DND-41 (cell line): Measurements from ENCODE around the gene EGR1.

Experiments used
- ATAC-seq: fragments of 200-7000 bp; cut with Tn5 transposase; 3 replicates; pipeline ENCODE4 v1.9.1; 2021; ENCODE audit warnings: low read depth; ENCODE audit not compliant: insufficient read depth
- DNase-seq: peaks from one replicate; pipeline ENCODE4 v3.0.0-alpha.2; 2020
- H2AFZ ChIP-seq: 2 replicates; pipeline ENCODE4 v1.6.0; 2012; ENCODE audit warnings: low read depth, low read length
- H3K27ac ChIP-seq: 2 replicates; pipeline ENCODE4 v1.5.1; 2012; ENCODE audit warnings: low read length, inconsistent platforms
- H3K27me3 ChIP-seq: fragments of 200-600 bp; sonication (generic); 2 replicates; pipeline ENCODE4 v1.6.0; 2012; ENCODE audit warnings: low read length, mild to moderate bottlenecking, inconsistent platforms; ENCODE audit not compliant: insufficient read depth, poor library complexity
- H3K36me3 ChIP-seq: 2 replicates; pipeline ENCODE4 v1.5.1; 2012; ENCODE audit warnings: low read length, inconsistent platforms; ENCODE audit not compliant: insufficient read depth
- H3K4me1 ChIP-seq: 2 replicates; pipeline ENCODE4 v1.5.1; 2012; ENCODE audit warnings: mild to moderate bottlenecking, low read length; ENCODE audit not compliant: insufficient read depth
- H3K4me2 ChIP-seq: 2 replicates; pipeline ENCODE4 v1.6.0; 2012; ENCODE audit warnings: mild to moderate bottlenecking, moderate library complexity, low read length, inconsistent platforms; ENCODE audit not compliant: insufficient read depth
- H3K4me3 ChIP-seq, 2 experiments: fragments of 200-600 bp in 1 of 2; shearing (Covaris generic) in 1 of 2; 2 replicates each; pipeline ENCODE4 v1.5.1; 2012 to 2016; ENCODE audit warnings: inconsistent platforms in 2 of 2, low read length in 2 of 2, mild to moderate bottlenecking in 2 of 2, low read depth in 1 of 2, moderate library complexity in 1 of 2
- H3K79me2 ChIP-seq: 2 replicates; pipeline ENCODE4 v1.6.0; 2012; ENCODE audit warnings: low read length, inconsistent platforms; ENCODE audit not compliant: insufficient read depth
- H3K9ac ChIP-seq: 2 replicates; pipeline ENCODE4 v1.6.0; 2012; ENCODE audit warnings: low read depth, mild to moderate bottlenecking, inconsistent platforms, low read length, moderate library complexity
- H3K9me3 ChIP-seq: 2 replicates; pipeline ENCODE4 v1.5.1; 2012; ENCODE audit warnings: low read length, moderate library complexity, mild to moderate bottlenecking, inconsistent platforms; ENCODE audit not compliant: insufficient read depth, severe bottlenecking
- H4K20me1 ChIP-seq: 2 replicates; pipeline ENCODE4 v1.6.0; 2012; ENCODE audit warnings: low read length; ENCODE audit not compliant: insufficient read depth
- EZH2 ChIP-seq: IDR thresholded peaks from 3 replicates; pipeline ENCODE4 v1.6.1; 2012; ENCODE audit warnings: borderline replicate concordance, low read depth, mild to moderate bottlenecking, moderate library complexity, low read length, inconsistent platforms; ENCODE audit not compliant: severe bottlenecking
- TF ChIP-seq, protein P1 (sequence below): IDR thresholded peaks from 2 replicates; pipeline ENCODE4 v1.5.1; 2012; ENCODE audit warnings: borderline replicate concordance, low read length, moderate library complexity, mild to moderate bottlenecking; ENCODE audit not compliant: poor library complexity, severe bottlenecking; ENCODE audit errors: extremely low read depth

The EGR1 gene

DNA sequence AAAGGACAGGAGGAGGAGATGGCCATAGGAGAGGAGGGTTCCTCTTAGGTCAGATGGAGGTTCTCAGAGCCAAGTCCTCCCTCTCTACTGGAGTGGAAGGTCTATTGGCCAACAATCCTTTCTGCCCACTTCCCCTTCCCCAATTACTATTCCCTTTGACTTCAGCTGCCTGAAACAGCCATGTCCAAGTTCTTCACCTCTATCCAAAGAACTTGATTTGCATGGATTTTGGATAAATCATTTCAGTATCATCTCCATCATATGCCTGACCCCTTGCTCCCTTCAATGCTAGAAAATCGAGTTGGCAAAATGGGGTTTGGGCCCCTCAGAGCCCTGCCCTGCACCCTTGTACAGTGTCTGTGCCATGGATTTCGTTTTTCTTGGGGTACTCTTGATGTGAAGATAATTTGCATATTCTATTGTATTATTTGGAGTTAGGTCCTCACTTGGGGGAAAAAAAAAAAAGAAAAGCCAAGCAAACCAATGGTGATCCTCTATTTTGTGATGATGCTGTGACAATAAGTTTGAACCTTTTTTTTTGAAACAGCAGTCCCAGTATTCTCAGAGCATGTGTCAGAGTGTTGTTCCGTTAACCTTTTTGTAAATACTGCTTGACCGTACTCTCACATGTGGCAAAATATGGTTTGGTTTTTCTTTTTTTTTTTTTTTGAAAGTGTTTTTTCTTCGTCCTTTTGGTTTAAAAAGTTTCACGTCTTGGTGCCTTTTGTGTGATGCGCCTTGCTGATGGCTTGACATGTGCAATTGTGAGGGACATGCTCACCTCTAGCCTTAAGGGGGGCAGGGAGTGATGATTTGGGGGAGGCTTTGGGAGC lies 3.1 kb downstream of the EGR1 start:
- TF ChIP-seq, protein P1, sequence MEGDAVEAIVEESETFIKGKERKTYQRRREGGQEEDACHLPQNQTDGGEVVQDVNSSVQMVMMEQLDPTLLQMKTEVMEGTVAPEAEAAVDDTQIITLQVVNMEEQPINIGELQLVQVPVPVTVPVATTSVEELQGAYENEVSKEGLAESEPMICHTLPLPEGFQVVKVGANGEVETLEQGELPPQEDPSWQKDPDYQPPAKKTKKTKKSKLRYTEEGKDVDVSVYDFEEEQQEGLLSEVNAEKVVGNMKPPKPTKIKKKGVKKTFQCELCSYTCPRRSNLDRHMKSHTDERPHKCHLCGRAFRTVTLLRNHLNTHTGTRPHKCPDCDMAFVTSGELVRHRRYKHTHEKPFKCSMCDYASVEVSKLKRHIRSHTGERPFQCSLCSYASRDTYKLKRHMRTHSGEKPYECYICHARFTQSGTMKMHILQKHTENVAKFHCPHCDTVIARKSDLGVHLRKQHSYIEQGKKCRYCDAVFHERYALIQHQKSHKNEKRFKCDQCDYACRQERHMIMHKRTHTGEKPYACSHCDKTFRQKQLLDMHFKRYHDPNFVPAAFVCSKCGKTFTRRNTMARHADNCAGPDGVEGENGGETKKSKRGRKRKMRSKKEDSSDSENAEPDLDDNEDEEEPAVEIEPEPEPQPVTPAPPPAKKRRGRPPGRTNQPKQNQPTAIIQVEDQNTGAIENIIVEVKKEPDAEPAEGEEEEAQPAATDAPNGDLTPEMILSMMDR, result no peak
- TF ChIP-seq EZH2, result no peak
- Histone ChIP-seq H3K4me3 (peak overlapping the region in 1 of 2 experiments; percentile 60; a peak in 2 of 4 replicates), H3K79me2 (peaks cover 20% of the 10 kb centered on the region), H3K36me3 (peaks cover 19% of the 10 kb centered on the region), H3K27ac (no peak overlapping the region), H3K4me1 (peaks cover 40% of the 10 kb centered on the region), H3K9me3 (no peaks in the 10 kb centered on the region), H3K9ac (no peak overlapping the region), H2AFZ (no peak overlapping the region), H4K20me1 (peaks cover 32% of the 10 kb centered on the region), H3K27me3 (no peaks in the 10 kb centered on the region), H3K4me2 (peak overlapping the region; percentile 97)
- DNase-seq (no peak), ATAC-seq (no peak)

DNA sequence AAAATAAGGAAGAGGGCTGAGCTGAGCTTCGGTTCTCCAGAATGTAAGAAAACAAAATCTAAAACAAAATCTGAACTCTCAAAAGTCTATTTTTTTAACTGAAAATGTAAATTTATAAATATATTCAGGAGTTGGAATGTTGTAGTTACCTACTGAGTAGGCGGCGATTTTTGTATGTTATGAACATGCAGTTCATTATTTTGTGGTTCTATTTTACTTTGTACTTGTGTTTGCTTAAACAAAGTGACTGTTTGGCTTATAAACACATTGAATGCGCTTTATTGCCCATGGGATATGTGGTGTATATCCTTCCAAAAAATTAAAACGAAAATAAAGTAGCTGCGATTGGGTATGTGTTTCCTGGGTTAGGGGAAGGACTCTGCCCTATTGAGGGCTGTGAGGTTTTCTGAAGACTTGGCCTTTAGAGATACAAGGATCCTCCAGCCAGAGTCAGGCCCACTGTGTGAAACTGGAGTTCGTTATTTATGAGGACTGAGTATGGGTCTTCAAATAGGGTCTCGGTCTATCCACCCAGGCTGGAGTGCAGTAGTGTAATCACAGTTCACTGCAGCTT lies 3.8 kb downstream of the EGR1 start:
- TF ChIP-seq EZH2, result no peak
- TF ChIP-seq, protein P1, result no peak
- no peak overlapping the region for H3K4me3 ChIP-seq
- H3K79me2 ChIP-seq, result peaks cover 20% of the 10 kb centered on the region
- H3K4me2 ChIP-seq, result peak overlapping the region; percentile 97; the same call in 1 of the 2 replicates
- H3K4me1 ChIP-seq, result peaks cover 34% of the 10 kb centered on the region
- no peak for ATAC-seq
- H4K20me1 ChIP-seq, result peaks cover 32% of the 10 kb centered on the region
- peaks cover 19% of the 10 kb centered on the region for H3K36me3 ChIP-seq
- no peak overlapping the region for H2AFZ ChIP-seq
- DNase-seq, result no peak
- H3K27me3 ChIP-seq, result no peaks in the 10 kb centered on the region
- no peak overlapping the region for H3K9ac ChIP-seq
- no peak overlapping the region for H3K27ac ChIP-seq
- H3K9me3 ChIP-seq, result no peaks in the 10 kb centered on the region

DNA sequence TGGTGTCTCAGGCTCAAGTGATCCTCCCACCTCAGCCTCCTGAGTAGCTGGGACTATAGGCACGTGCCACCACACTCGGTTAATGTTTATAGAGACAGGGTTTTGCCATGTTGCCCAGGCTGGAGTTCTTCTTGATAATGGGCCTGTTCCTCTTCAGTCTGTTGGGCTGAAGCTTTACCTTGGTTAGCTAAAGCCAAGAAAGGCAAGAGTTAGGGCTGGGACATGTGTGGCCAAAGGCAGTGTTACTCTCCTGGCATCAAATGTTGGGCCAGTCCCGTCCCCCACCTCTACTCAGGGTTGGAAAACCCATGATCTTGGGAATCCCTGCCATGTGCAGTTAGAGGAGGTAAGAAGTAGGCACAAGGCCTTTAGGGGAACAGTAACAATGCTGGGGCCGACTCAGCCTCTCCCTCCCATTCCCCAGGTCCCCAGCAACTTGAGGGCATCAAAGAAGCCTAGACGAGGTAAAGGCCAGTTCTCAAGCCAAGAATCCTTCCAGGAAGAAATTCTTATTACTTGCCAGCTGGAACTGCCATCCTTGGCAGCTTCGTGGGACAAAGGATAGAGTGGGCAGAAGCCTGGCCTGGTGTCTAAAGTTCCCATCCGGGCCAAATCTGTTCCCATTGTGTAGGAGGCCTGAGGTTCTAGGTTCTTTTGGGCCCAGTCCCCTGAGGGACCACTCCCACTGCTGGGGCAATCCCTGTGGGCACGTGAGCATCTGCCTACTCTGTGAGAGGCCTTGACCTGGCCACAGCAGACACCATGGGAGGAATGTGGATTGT lies 4.5 kb downstream of the EGR1 start:
- Histone ChIP-seq H4K20me1 (peaks cover 32% of the 10 kb centered on the region), H3K36me3 (peaks cover 19% of the 10 kb centered on the region), H3K4me2 (no peak overlapping the region), H3K9me3 (no peaks in the 10 kb centered on the region), H3K27ac (no peak overlapping the region), H2AFZ (no peak overlapping the region), H3K9ac (no peak overlapping the region), H3K4me1 (peaks cover 29% of the 10 kb centered on the region), H3K79me2 (peaks cover 20% of the 10 kb centered on the region), H3K27me3 (no peaks in the 10 kb centered on the region), H3K4me3 (no peak overlapping the region)
- no peak for ATAC-seq
- TF ChIP-seq, protein P1, result no peak
- TF ChIP-seq EZH2, result no peak
- no peak for DNase-seq
